ENCODE measurements around the gene DPP7. TPM values are rescaled to one million over a fixed set of nuclear protein-coding genes. Genes with fewer than 3 reads are reported as not detected.
A peak's percentile ranks its signal among the peaks of the same experiment; 100 is the strongest.

Gene DPP7
- total and polyA plus RNA-seq, 12 donors: 91.4 to 677 (median 125) TPM

GRCh38 chr9:137143459-137143858 lies 28.9 kb upstream of the DPP7 start:
- WGBS, 2 donors: 54 to 77% methylated on average over 4 of the region's 4 CpGs
- Histone ChIP-seq H3K9me3 (no peaks in the 10 kb centered on the region), H3K4me3 (no peak overlapping the region), H3K27ac (no peak overlapping the region), H3K36me3 (no peaks in the 10 kb centered on the region), H3K4me1 (peaks cover 0 to 6% (median 5%) of the 10 kb centered on the region in 9 donors), H3K27me3 (peaks cover 32 to 88% (median 82%) of the 10 kb centered on the region in 7 donors)
- ATAC-seq (no peak), DNase-seq (no peak)
- TF ChIP-seq, protein P1, sequence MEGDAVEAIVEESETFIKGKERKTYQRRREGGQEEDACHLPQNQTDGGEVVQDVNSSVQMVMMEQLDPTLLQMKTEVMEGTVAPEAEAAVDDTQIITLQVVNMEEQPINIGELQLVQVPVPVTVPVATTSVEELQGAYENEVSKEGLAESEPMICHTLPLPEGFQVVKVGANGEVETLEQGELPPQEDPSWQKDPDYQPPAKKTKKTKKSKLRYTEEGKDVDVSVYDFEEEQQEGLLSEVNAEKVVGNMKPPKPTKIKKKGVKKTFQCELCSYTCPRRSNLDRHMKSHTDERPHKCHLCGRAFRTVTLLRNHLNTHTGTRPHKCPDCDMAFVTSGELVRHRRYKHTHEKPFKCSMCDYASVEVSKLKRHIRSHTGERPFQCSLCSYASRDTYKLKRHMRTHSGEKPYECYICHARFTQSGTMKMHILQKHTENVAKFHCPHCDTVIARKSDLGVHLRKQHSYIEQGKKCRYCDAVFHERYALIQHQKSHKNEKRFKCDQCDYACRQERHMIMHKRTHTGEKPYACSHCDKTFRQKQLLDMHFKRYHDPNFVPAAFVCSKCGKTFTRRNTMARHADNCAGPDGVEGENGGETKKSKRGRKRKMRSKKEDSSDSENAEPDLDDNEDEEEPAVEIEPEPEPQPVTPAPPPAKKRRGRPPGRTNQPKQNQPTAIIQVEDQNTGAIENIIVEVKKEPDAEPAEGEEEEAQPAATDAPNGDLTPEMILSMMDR (IDR thresholded peaks at IDR 0.05): no peak
- intact Hi-C loops (cut with DNase I): loop anchor here in 1 of 10 donors (5.0 kb wide), 1 partner anchor 34 kb away; no protein-coding TSS in a partner anchor

GRCh38 chr9:137141976-137142936 lies 27.7 kb upstream of the DPP7 start:
- H3K27me3 ChIP-seq: peaks cover 39 to 88% (median 84%) of the 10 kb centered on the region in 7 donors
- H3K9me3 ChIP-seq: no peaks in the 10 kb centered on the region
- peaks cover 0 to 7% (median 5%) of the 10 kb centered on the region in 9 donors for H3K4me1 ChIP-seq
- intact Hi-C loops (cut with DNase I): loop anchor here in 1 of 10 donors (5.0 kb wide), 1 partner anchor 35 kb away; no protein-coding TSS in a partner anchor
- ATAC-seq: no peak
- H3K4me3 ChIP-seq: no peak overlapping the region
- 73 to 78% methylated on average over 24 of the region's 24 CpGs for WGBS, 2 donors
- H3K36me3 ChIP-seq: no peaks in the 10 kb centered on the region
- no peak for DNase-seq
- TF ChIP-seq, protein P1 (IDR thresholded peaks at IDR 0.05): no peak
- no peak overlapping the region for H3K27ac ChIP-seq

DNA sequence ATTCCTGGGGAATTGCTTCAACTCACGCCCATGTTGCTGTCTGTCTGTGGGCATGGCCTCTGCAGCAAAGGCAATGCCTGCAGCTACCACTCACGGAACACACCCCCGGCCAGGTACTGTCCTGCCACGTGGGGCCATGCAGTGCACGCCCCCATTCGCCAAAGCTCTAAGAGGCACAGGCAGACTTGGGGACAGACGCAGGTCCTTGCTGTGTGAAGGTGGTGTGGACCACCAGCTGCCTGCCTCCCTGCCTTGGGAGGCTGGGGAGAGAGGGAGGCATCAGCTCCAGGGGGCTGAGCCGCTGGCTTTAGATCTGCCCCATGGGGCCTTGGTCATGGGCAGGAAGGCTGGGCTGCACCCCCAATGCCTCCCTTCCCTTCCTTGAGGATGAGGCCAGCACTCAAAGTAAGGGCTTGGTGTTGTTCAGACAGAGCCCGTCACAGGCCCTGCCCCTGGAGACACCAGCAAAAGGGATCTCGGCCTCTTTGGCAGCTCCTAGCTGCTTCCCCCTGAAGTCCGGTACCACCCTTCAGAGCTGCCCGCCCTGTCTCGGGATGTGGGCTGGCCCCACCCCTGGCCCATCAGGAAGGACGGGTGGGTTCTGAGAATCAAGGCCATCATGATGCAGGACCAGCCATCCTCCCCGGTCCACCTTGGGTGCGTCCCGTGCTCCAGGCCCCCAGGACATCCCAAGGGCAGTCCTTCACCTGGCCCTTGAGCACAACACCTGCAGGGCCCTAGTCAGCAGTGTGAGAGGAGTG lies 26.7 kb upstream of the DPP7 start:
- Histone ChIP-seq H3K4me1 (peaks cover 0 to 7% (median 5%) of the 10 kb centered on the region in 9 donors), H3K27ac (no peak overlapping the region), H3K4me3 (no peak overlapping the region), H3K9me3 (no peaks in the 10 kb centered on the region), H3K36me3 (no peaks in the 10 kb centered on the region), H3K27me3 (peaks cover 45 to 89% (median 85%) of the 10 kb centered on the region in 7 donors)
- ATAC-seq: peak in 1 of 8 donors; percentile 18
- WGBS, 2 donors: 71 to 73% methylated on average over 17 of the region's 17 CpGs
- intact Hi-C loops (cut with DNase I): loop anchor here in 1 of 10 donors (5.0 kb wide), 1 partner anchor 36 kb away; no protein-coding TSS in a partner anchor
- TF ChIP-seq, protein P1 (IDR thresholded peaks at IDR 0.05): no peak
- DNase-seq: no peak

All from heart right ventricle (tissue), 16 donors.